ENCODE data around the gene TAF5L. TPM values are rescaled to one million over a fixed set of nuclear protein-coding genes. Genes with fewer than 3 reads are reported as not detected.
A peak's percentile ranks its signal among the peaks of the same experiment; 100 is the strongest.

The TAF5L gene
- total RNA-seq, 2 donors from 2014 or later, result 14.1 to 25.0 TPM

DNA sequence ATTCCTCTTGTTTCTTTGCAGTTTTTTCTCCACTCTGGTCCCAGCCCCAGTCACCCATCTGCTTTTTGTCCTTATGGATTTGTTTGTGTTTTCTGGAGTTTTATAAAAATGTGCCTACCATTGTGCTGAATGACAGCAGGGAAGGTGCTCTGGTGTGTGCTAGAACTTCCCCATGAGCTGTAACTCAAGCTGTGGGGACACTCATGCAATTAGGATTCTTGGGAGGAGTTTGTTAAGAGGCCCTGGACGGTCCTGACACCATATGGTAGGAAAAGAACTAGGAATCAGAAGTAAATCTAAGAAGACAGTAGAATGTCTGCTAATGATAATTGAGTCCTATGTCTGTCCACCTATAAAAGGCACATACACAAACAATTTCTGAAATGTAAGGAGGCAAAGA is 27.5 kb upstream of the TAF5L start:
- H3K4me3 Mint-ChIP-seq, result no peak overlapping the region
- no peaks in the 10 kb centered on the region for H3K9me3 Mint-ChIP-seq
- H3K27ac Mint-ChIP-seq, result no peak overlapping the region
- H3K4me1 Mint-ChIP-seq, result peaks cover 10% of the 10 kb centered on the region
- no peaks in the 10 kb centered on the region for H3K27me3 Mint-ChIP-seq
- ATAC-seq (replicated peaks), result no peak
- H3K36me3 Mint-ChIP-seq (ENCODE audit: low read depth), result peaks cover 99% of the 10 kb centered on the region

DNA sequence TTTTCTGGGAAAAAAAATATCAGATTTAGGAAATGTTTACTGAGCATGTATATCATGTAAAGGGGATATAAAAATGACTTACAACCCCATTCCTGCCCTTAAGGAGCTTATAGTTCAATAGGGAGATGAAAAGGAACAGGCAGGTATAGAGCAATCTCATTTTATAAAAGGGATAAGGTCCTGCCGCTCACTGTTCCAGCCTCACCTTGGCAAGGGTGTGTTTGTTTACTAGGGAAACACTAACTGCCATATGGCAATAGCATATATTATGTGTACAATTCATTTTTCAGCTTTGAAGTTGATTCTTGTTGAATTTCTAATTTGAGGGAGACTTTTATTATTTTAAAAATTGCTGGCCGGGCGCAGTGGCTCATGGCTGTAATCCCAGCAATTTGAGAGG is 25.6 kb upstream of the TAF5L start:
- no peak overlapping the region for H3K27ac Mint-ChIP-seq
- no peaks in the 10 kb centered on the region for H3K27me3 Mint-ChIP-seq
- H3K36me3 Mint-ChIP-seq (ENCODE audit: low read depth), result peaks cover 99% of the 10 kb centered on the region
- H3K9me3 Mint-ChIP-seq, result no peaks in the 10 kb centered on the region
- H3K4me1 Mint-ChIP-seq, result no peaks in the 10 kb centered on the region
- no peak overlapping the region for H3K4me3 Mint-ChIP-seq
- no peak for ATAC-seq (replicated peaks)

DNA sequence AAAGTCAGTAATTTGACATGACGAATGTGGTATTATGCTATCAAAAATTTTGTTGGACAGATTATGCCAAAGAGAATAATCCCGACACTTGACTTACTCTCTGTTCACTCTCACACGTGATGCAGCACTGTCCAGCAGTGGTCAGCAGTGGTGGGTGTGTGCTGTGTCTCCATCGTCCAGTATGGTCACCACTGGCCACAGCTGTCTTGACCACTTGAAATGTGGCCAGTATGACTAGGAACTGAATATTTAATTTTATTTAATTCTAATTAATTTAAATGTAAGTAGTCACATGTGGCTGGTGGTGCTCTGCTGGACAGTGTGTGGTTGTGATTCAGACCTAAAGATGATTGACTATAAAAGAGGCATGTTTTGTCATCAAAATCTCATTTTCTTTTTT is 24.1 kb upstream of the TAF5L start:
- peaks cover 99% of the 10 kb centered on the region for H3K36me3 Mint-ChIP-seq (ENCODE audit: low read depth)
- H3K4me1 Mint-ChIP-seq, result no peaks in the 10 kb centered on the region
- no peaks in the 10 kb centered on the region for H3K27me3 Mint-ChIP-seq
- no peaks in the 10 kb centered on the region for H3K9me3 Mint-ChIP-seq
- H3K4me3 Mint-ChIP-seq, result no peak overlapping the region
- H3K27ac Mint-ChIP-seq, result no peak overlapping the region
- ATAC-seq (replicated peaks), result no peak

DNA sequence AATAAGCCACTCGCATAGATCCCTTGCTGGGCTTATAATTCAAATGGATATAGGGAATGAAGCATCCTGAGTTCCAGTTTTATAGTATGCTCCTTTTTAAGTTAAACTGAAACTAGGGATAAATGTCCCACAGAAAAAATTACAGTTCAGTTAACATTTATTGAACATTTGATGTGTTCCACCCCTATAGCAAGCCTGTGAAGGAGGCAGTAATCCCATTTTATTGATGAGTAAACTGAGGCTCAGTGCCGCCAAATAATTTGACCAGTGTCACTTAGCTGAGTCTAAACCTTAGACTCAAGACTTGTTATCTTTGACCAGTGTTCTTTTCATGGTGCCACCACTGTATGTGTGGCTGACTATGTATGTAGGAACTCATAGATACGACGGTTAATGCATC is 22.5 kb upstream of the TAF5L start:
- no peak overlapping the region for H3K27ac Mint-ChIP-seq
- H3K36me3 Mint-ChIP-seq (ENCODE audit: low read depth), result peaks cover 99% of the 10 kb centered on the region
- H3K27me3 Mint-ChIP-seq, result no peaks in the 10 kb centered on the region
- peaks cover 5% of the 10 kb centered on the region for H3K4me1 Mint-ChIP-seq
- no peaks in the 10 kb centered on the region for H3K9me3 Mint-ChIP-seq
- H3K4me3 Mint-ChIP-seq, result no peak overlapping the region
- ATAC-seq (replicated peaks), result no peak

DNA sequence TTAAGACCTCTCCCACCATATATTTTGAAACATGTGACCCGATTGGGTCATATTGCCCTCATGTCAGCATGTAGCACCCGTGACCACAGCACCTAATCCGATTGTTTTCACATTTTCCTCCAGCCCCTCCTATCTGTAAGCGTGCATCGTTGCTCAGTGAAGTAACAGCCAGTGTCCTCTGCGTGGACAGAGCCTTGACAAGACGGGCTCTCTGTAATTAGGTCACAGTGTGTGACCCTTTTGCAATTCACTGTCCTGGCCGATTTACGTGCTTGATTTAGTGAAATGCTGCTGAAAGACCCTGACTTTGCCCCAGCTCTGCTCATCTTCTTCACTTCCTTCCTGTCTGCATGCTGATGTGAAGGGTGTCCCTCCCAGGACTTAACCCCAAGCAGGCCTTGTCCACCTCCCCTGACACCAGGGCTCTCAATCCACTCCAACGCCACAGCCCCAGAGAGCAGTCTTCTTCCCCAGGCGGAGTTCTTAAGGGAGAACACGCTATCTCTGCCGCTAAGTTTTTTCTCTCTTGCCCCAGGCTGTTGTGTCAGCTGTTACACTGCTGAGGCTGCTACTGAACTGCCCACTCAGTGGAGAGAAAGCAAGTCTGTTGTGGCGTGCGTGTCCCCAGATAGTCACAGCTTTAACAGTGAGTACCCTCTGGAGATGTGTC is 19.5 kb upstream of the TAF5L start:
- no peak overlapping the region for H3K4me3 Mint-ChIP-seq
- no peak for ATAC-seq (replicated peaks)

DNA sequence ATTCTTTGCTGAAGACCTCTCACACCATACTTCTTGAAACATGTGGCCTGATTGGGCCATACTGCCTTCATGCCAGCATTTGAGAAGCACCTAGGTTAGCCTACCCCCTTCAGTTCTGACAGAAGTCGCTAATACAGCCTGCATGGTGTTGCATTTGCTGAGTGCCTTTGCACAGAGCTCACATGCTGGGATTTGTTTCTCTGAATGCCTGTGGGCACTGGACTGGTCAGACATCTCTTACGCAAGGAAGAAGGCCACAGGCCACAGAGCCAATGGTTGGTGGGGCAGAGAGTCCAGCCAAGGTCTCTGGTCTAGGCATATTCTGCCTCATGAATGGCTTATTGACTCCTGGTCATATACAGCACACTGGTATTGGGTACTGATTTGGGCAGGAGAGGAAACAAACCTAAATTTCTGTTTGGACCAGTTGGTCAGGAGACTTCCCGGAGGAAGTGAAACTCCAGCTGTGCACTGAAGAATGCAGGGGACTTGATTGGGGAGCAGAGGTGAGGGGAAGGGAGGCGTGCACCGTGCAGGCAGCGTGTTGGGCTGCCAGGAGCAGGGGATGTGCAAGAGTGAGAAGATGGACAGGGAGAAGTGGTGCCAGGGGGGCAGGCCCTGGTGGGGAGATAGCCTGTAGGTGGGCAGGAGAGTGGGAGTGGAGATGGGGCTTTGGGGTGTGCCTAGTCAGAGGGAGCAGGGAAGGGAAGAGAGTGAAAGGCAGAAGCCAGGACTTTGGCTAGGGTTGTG is 18.2 kb upstream of the TAF5L start:
- Mint-ChIP-seq H3K27me3 (no peaks in the 10 kb centered on the region), H3K27ac (peak overlapping the region; percentile 51), H3K4me1 (peaks cover 5% of the 10 kb centered on the region), H3K9me3 (no peaks in the 10 kb centered on the region), H3K36me3 (ENCODE audit: low read depth) (peaks cover 98% of the 10 kb centered on the region), H3K4me3 (no peak overlapping the region)
- ATAC-seq (replicated peaks), result no peak

More for the DNA sequence above, 19.5 kb upstream of the TAF5L start:
- peaks cover 99% of the 10 kb centered on the region for H3K36me3 Mint-ChIP-seq (ENCODE audit: low read depth)
- H3K9me3 Mint-ChIP-seq, result no peaks in the 10 kb centered on the region
- H3K27me3 Mint-ChIP-seq, result no peaks in the 10 kb centered on the region
- H3K27ac Mint-ChIP-seq, result peak overlapping the region; percentile 32
- H3K4me1 Mint-ChIP-seq, result peaks cover 5% of the 10 kb centered on the region

DNA sequence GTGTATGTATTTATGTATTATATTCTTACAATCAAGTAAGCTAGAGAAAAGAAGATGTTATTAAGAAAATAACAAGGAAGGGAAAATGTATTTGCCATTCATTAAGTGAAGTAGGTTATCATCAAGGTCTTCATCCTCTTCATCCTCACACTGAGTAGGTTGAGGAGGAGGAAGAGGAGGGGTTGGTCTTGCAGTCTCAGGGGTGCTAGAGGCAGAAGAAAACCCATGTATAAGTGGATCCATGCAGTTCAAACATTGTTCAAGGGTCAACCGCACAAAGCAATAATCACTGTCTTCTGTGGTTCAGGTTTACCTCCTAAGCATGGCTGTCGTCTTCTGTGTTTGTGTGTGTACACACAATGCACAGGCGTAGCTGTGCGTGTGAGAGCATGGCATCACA is 17.0 kb upstream of the TAF5L start:
- H3K27me3 Mint-ChIP-seq, result no peaks in the 10 kb centered on the region
- no peak for ATAC-seq (replicated peaks)
- no peak overlapping the region for H3K27ac Mint-ChIP-seq
- H3K9me3 Mint-ChIP-seq, result no peaks in the 10 kb centered on the region
- peaks cover 5% of the 10 kb centered on the region for H3K4me1 Mint-ChIP-seq
- H3K4me3 Mint-ChIP-seq, result no peak overlapping the region
- H3K36me3 Mint-ChIP-seq (ENCODE audit: low read depth), result peaks cover 99% of the 10 kb centered on the region

DNA sequence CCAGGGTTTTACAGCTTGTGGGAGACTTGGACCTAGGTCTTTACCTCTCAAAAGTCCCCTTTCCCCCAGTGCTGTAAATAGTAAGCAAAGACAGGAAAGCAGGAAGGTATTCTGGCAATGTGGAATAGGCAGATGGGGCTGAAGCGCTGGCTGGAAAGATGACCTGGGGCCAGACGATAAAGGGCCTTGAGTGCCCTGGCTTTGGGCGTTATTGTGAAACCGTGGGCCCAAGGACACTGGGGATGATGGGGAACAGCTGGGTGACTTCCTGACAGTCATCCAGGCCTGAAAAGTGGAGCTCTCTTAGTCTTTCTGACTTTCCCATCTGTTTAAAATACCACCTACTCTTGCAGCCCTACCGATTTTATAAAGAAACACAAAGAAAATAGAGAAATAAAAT is 16.5 kb upstream of the TAF5L start:
- Mint-ChIP-seq H3K4me1 (peaks cover 5% of the 10 kb centered on the region), H3K4me3 (no peak overlapping the region), H3K27me3 (no peaks in the 10 kb centered on the region), H3K27ac (no peak overlapping the region), H3K36me3 (ENCODE audit: low read depth) (peaks cover 99% of the 10 kb centered on the region), H3K9me3 (no peaks in the 10 kb centered on the region)
- no peak for ATAC-seq (replicated peaks)

DNA sequence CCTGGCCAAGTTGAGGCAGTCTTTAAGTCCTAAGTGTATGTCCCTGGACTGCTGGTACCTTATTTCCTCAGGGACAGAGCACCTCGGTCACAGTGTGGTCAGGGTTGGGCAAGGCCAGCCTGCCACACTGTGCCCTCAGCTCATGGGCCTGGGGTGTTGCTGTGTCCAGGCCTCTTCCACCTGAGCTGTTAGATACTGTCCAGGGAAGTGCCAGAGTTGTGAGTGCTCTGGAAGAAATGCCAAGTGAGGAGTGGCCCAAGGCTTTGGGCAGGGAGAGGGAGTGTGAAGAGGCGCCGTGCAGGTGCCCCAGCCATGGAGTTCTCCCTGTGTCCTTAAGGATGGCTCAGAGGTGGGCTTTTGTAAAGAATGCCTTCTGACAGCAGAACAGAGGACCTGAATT is 15.4 kb upstream of the TAF5L start:
- ATAC-seq (replicated peaks), result no peak
- Mint-ChIP-seq H3K27me3 (no peaks in the 10 kb centered on the region), H3K27ac (no peak overlapping the region), H3K36me3 (ENCODE audit: low read depth) (peaks cover 99% of the 10 kb centered on the region), H3K9me3 (no peaks in the 10 kb centered on the region), H3K4me1 (peaks cover 5% of the 10 kb centered on the region), H3K4me3 (no peak overlapping the region)

DNA sequence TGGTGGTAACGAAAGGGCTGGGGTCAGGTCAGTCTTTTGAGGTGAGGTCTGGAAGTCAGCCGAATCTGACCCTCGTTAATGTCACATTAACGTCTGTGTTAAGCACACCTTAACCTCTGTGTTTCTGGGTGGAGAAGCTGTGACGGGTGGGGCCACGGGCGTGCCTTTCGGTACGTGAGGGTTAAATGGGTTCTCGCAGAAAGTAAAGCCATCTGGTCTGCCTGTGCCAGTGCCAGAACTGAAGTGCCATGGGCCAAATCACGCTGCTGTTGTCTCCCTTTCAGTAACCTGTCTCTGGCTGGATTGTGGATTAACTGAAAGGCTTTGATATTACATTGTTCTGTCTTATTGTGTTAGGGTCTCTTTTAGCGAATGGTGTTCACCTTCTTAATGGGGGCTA is 14.5 kb upstream of the TAF5L start:
- Mint-ChIP-seq H3K9me3 (no peaks in the 10 kb centered on the region), H3K4me3 (no peak overlapping the region), H3K4me1 (peaks cover 5% of the 10 kb centered on the region), H3K36me3 (ENCODE audit: low read depth) (peaks cover 99% of the 10 kb centered on the region), H3K27ac (no peak overlapping the region), H3K27me3 (no peaks in the 10 kb centered on the region)
- ATAC-seq (replicated peaks), result no peak

DNA sequence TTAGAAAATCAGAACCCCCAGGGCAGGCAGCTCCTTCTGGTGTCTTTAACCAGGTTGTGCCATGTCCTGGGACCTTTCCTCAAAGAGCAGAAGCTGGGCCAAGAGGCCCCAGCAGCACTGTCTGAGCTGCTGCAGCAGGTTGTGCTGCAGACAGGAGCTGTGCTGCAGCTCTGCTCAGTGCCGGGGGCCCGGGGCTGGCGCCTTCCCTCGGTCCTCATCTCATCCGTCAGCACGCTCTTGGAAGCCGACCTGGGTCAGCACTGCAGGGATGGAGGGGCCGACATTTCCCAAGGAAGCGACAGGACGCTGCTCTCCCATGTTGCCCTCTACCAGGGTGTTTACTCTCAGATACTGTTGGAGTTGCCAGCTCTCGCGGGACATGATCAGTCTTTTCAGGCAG is 11.8 kb upstream of the TAF5L start:
- Mint-ChIP-seq H3K27me3 (no peaks in the 10 kb centered on the region), H3K4me3 (no peak overlapping the region), H3K27ac (no peak overlapping the region), H3K9me3 (no peaks in the 10 kb centered on the region), H3K36me3 (ENCODE audit: low read depth) (peaks cover 91% of the 10 kb centered on the region), H3K4me1 (no peaks in the 10 kb centered on the region)
- ATAC-seq (replicated peaks), result no peak

DNA sequence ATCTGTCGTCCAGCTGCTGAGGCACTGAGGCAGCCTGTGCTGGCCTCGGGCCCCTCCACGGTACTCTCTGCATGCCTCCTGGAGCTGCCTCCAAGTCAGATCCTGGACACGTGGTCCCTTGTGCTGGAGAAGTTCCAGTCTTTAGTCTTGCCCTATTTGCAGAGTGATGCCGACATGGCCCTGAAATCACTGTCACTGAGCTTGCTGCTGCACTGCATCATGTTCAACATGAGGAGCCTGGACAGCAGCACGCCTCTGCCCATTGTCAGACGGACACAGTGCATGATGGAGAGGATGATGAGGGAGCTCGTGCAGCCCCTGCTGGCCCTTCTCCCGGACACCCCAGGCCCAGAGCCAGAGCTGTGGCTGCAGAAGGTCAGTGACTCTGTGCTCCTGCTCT is 10.1 kb upstream of the TAF5L start:
- Mint-ChIP-seq H3K27me3 (no peaks in the 10 kb centered on the region), H3K36me3 (ENCODE audit: low read depth) (peaks cover 91% of the 10 kb centered on the region), H3K4me1 (peaks cover 6% of the 10 kb centered on the region), H3K4me3 (no peak overlapping the region), H3K27ac (no peak overlapping the region), H3K9me3 (no peaks in the 10 kb centered on the region)
- no peak for ATAC-seq (replicated peaks)

DNA sequence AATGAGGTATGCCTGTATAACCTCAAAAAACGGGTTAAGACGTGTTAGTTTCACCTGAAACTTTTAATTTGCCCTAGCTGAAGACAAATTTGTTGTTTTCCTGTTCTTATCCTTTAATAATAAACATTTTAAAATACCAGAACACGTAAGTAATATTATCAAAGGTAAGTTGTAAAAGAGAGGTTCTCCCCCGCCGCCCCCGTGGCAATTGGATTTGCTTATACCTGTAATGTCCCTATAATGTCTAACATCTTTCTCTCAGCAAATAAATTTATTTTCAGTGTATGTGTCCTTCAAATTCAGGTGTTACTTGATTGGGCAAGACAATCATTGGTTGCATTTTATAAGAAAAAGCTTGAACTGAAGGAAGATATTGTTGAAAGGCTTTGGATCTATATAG is 6.0 kb upstream of the TAF5L start:
- no peaks in the 10 kb centered on the region for H3K9me3 Mint-ChIP-seq
- H3K27me3 Mint-ChIP-seq, result no peaks in the 10 kb centered on the region
- H3K27ac Mint-ChIP-seq, result no peak overlapping the region
- no peak for ATAC-seq (replicated peaks)
- peaks cover 17% of the 10 kb centered on the region for H3K4me1 Mint-ChIP-seq
- no peak overlapping the region for H3K4me3 Mint-ChIP-seq
- H3K36me3 Mint-ChIP-seq (ENCODE audit: low read depth), result peaks cover 85% of the 10 kb centered on the region

DNA sequence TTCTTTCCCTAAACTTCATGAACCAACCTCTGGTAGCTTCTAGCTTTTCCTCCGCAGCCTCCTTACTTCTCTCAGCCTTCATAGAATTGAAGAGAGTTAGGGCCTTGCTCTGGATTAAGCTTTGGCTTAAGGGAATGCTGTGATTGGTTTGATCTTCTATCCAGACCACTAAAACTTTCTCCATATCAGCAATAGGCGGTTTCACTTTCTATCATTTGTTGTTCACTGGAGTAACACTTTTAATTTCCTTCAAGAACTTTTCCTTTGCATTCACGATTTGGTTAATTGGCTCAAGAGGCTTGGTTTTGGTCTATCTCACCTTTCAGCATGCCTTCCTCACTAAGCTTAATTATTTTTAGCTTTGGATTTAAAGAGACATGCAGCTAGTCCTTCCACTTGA is 5.2 kb upstream of the TAF5L start:
- no peak overlapping the region for H3K4me3 Mint-ChIP-seq
- H3K27me3 Mint-ChIP-seq, result no peaks in the 10 kb centered on the region
- H3K9me3 Mint-ChIP-seq, result no peaks in the 10 kb centered on the region
- peaks cover 84% of the 10 kb centered on the region for H3K36me3 Mint-ChIP-seq (ENCODE audit: low read depth)
- H3K27ac Mint-ChIP-seq, result no peak overlapping the region
- peaks cover 17% of the 10 kb centered on the region for H3K4me1 Mint-ChIP-seq
- no peak for ATAC-seq (replicated peaks)

DNA sequence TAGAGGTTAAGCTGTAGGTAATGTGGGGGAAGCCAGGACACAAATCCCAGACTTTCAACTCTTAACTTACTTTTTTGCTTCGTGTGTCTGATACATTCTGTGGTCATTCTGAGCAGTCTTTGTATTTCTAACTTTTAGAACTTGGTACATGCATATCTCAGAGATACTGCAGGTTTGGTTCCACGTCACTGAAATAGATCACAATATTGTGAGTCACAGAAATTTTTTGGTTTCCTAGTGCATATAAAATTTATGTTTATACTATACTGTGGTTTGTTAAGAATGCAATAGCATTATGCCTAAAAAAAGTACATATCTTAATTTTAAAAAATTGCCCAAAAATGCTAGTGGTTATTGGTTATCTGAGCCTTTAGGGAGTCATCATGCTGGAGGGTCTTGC is 3.3 kb upstream of the TAF5L start:
- Mint-ChIP-seq H3K4me1 (peaks cover 24% of the 10 kb centered on the region), H3K4me3 (no peak overlapping the region), H3K27me3 (no peaks in the 10 kb centered on the region), H3K27ac (no peak overlapping the region), H3K9me3 (no peaks in the 10 kb centered on the region), H3K36me3 (ENCODE audit: low read depth) (peaks cover 65% of the 10 kb centered on the region)
- ATAC-seq (replicated peaks), result no peak
